Mammary epithelial cell (primary cell): ENCODE results near the gene TMPRSS12.

Source experiments
- EZH2 ChIP-seq: IDR thresholded peaks from 2 replicates; pipeline ENCODE4 v1.6.1; 2012; ENCODE audit warnings: low read length, inconsistent platforms, borderline replicate concordance
- TF ChIP-seq, protein P1 (sequence below), 2 donors: IDR thresholded peaks in 1 of 2; conservative IDR thresholded peaks in 1 of 2; 2 replicates each; pipeline ENCODE4 v1.5.1; 2011 to 2012; ENCODE audit warnings: inconsistent platforms in 2 of 2, low read length in 2 of 2, mild to moderate bottlenecking in 2 of 2, control low read depth in 1 of 2, low read depth in 1 of 2; ENCODE audit not compliant: insufficient read depth in 1 of 2; ENCODE audit errors: extremely low read depth in 1 of 2

DNA sequence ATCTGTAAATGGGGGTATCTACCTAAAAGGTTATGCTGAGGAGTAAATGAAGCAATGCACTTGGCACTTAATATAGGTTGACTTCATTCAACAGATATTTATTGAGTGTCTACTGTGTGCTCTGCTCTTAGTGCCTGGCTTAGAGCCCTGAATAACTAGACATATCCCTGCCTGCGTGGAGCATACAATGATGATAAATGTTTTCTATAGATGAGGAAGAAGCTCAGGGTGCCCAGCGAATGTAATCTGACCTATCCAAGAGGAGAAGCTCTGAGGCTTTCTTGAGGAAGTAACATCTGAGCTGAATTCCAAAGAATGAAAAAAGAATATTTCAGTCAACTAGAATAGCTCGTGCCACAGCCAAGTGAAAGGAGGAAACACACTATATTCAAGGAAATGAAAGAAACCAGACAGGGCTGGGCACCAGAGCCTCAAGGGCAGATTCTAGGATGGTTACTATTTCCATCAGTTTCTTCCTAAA lies 91.7 kb downstream of the TMPRSS12 start:
- TF ChIP-seq, protein P1, sequence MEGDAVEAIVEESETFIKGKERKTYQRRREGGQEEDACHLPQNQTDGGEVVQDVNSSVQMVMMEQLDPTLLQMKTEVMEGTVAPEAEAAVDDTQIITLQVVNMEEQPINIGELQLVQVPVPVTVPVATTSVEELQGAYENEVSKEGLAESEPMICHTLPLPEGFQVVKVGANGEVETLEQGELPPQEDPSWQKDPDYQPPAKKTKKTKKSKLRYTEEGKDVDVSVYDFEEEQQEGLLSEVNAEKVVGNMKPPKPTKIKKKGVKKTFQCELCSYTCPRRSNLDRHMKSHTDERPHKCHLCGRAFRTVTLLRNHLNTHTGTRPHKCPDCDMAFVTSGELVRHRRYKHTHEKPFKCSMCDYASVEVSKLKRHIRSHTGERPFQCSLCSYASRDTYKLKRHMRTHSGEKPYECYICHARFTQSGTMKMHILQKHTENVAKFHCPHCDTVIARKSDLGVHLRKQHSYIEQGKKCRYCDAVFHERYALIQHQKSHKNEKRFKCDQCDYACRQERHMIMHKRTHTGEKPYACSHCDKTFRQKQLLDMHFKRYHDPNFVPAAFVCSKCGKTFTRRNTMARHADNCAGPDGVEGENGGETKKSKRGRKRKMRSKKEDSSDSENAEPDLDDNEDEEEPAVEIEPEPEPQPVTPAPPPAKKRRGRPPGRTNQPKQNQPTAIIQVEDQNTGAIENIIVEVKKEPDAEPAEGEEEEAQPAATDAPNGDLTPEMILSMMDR (conservative IDR thresholded peaks at IDR 0.05 in 1 of 2, IDR thresholded peaks at IDR 0.05 in 1 of 2; ENCODE audit: extremely low read depth in 1 of 2, insufficient read depth in 1 of 2, low read depth in 1 of 2, low read length in 2 of 2), result no peak
- no peak for TF ChIP-seq EZH2
